ENCODE measurements around the gene ARL6IP5.

Gene ARL6IP5

GRCh38 chr3:69088063-69088462 is 3.3 kb downstream of the ARL6IP5 start:
- no CpG with 5 or more reads among the region's 2 CpGs for WGBS (ENCODE audit: extremely low coverage, insufficient coverage, insufficient read length)

GRCh38 chr3:69090021-69090420 is 5.3 kb downstream of the ARL6IP5 start:
- H2BK120ac ChIP-seq (ENCODE audit: insufficient read depth, low read length, poor library complexity) = no peak overlapping the region
- H3K4me1 ChIP-seq (ENCODE audit: control insufficient read depth in 1 of 2, insufficient read depth in 2 of 2, low read length in 2 of 2) = peaks cover 12 to 27% of the 10 kb centered on the region in 2 experiments
- no peaks in the 10 kb centered on the region for H3K36me3 ChIP-seq (ENCODE audit: control insufficient read depth in 1 of 2, insufficient read depth in 2 of 2, low read length in 2 of 2)
- H2AFZ ChIP-seq (ENCODE audit: insufficient read depth, low read length, poor library complexity) = no peak overlapping the region
- H3K14ac ChIP-seq (ENCODE audit: low read length) = no peak overlapping the region
- H4K91ac ChIP-seq (ENCODE audit: low read depth, low read length) = no peak overlapping the region
- H4K12ac ChIP-seq (ENCODE audit: low read depth, low read length) = no peak overlapping the region
- peak; percentile 48 to 92 for DNase-seq
- H3K4me3 ChIP-seq (ENCODE audit: low read depth, low read length) = no peak overlapping the region
- H3K4ac ChIP-seq (ENCODE audit: low read depth, low read length) = no peak overlapping the region
- H2BK12ac ChIP-seq (ENCODE audit: low read length) = no peak overlapping the region
- H4K8ac ChIP-seq (ENCODE audit: low read depth, low read length) = no peak overlapping the region
- H3K9me3 ChIP-seq (ENCODE audit: insufficient read depth, low read depth, low read length) = no peaks in the 10 kb centered on the region
- H3K27ac ChIP-seq (ENCODE audit: low read depth, low read length) = peak overlapping the region; percentile 22
- no peaks in the 10 kb centered on the region for H3K27me3 ChIP-seq (ENCODE audit: insufficient read depth, low read length)
- peaks cover 11% of the 10 kb centered on the region for H3K79me1 ChIP-seq (ENCODE audit: low read length)
- H3K9ac ChIP-seq (ENCODE audit: low read length) = no peak overlapping the region
- WGBS (ENCODE audit: extremely low coverage, insufficient coverage, insufficient read length) = no CpG with 5 or more reads among the region's 3 CpGs
- H3K79me2 ChIP-seq (ENCODE audit: control insufficient read depth, insufficient read depth, low read length, poor library complexity) = peaks cover 5% of the 10 kb centered on the region
- no peak overlapping the region for H3K4me2 ChIP-seq (ENCODE audit: low read length)
- H2BK5ac ChIP-seq (ENCODE audit: low read depth, low read length, poor library complexity) = no peak overlapping the region
- H3K23ac ChIP-seq (ENCODE audit: low read length) = no peak overlapping the region
- no peak overlapping the region for H2AK5ac ChIP-seq (ENCODE audit: low read length)
- H3K18ac ChIP-seq (ENCODE audit: low read length) = no peak overlapping the region

More at GRCh38 chr3:69088063-69088462, 3.3 kb downstream of the ARL6IP5 start:
- H3K4me3 ChIP-seq (ENCODE audit: low read depth, low read length) = no peak overlapping the region
- no peak overlapping the region for H2BK12ac ChIP-seq (ENCODE audit: low read length)
- H3K9ac ChIP-seq (ENCODE audit: low read length) = no peak overlapping the region
- no peak overlapping the region for H3K23ac ChIP-seq (ENCODE audit: low read length)
- H3K4me1 ChIP-seq (ENCODE audit: control insufficient read depth in 1 of 2, insufficient read depth in 2 of 2, low read length in 2 of 2) = peaks cover 12 to 32% of the 10 kb centered on the region in 2 experiments
- H3K27me3 ChIP-seq (ENCODE audit: insufficient read depth, low read length) = no peaks in the 10 kb centered on the region
- peak overlapping the region; percentile 8 for H3K18ac ChIP-seq (ENCODE audit: low read length)
- H2BK120ac ChIP-seq (ENCODE audit: insufficient read depth, low read length, poor library complexity) = no peak overlapping the region
- peak in 1 of 2 donors; percentile 55 for DNase-seq
- H2BK5ac ChIP-seq (ENCODE audit: low read depth, low read length, poor library complexity) = no peak overlapping the region
- no peaks in the 10 kb centered on the region for H3K36me3 ChIP-seq (ENCODE audit: control insufficient read depth in 1 of 2, insufficient read depth in 2 of 2, low read length in 2 of 2)
- H4K12ac ChIP-seq (ENCODE audit: low read depth, low read length) = no peak overlapping the region
- H2AK5ac ChIP-seq (ENCODE audit: low read length) = no peak overlapping the region
- no peak overlapping the region for H3K14ac ChIP-seq (ENCODE audit: low read length)
- H4K8ac ChIP-seq (ENCODE audit: low read depth, low read length) = no peak overlapping the region
- H3K79me1 ChIP-seq (ENCODE audit: low read length) = peaks cover 16% of the 10 kb centered on the region
- H4K91ac ChIP-seq (ENCODE audit: low read depth, low read length) = no peak overlapping the region
- H2AFZ ChIP-seq (ENCODE audit: insufficient read depth, low read length, poor library complexity) = no peak overlapping the region
- no peak overlapping the region for H3K27ac ChIP-seq (ENCODE audit: low read depth, low read length)
- no peaks in the 10 kb centered on the region for H3K9me3 ChIP-seq (ENCODE audit: insufficient read depth, low read depth, low read length)
- peaks cover 6% of the 10 kb centered on the region for H3K79me2 ChIP-seq (ENCODE audit: control insufficient read depth, insufficient read depth, low read length, poor library complexity)
- no peak overlapping the region for H3K4ac ChIP-seq (ENCODE audit: low read depth, low read length)
- H3K4me2 ChIP-seq (ENCODE audit: low read length) = no peak overlapping the region

- H3K79me1 ChIP-seq (ENCODE audit: low read length) = peaks cover 3% of the 10 kb centered on the region
- H3K27me3 ChIP-seq (ENCODE audit: insufficient read depth, low read length) = no peaks in the 10 kb centered on the region
- peak overlapping the region; percentile 24 for H3K27ac ChIP-seq (ENCODE audit: low read depth, low read length)
- H3K4me1 ChIP-seq (ENCODE audit: control insufficient read depth in 1 of 2, insufficient read depth in 2 of 2, low read length in 2 of 2) = peaks cover 10 to 20% of the 10 kb centered on the region in 2 experiments
- H3K14ac ChIP-seq (ENCODE audit: low read length) = peak overlapping the region; percentile 48
- H3K36me3 ChIP-seq (ENCODE audit: control insufficient read depth in 1 of 2, insufficient read depth in 2 of 2, low read length in 2 of 2) = no peaks in the 10 kb centered on the region
- no peak overlapping the region for H2AFZ ChIP-seq (ENCODE audit: insufficient read depth, low read length, poor library complexity)
- H2BK5ac ChIP-seq (ENCODE audit: low read depth, low read length, poor library complexity) = peak overlapping the region; percentile 52
- peak overlapping the region; percentile 12 for H4K91ac ChIP-seq (ENCODE audit: low read depth, low read length)
- no peak overlapping the region for H4K8ac ChIP-seq (ENCODE audit: low read depth, low read length)
- no peak overlapping the region for H3K4ac ChIP-seq (ENCODE audit: low read depth, low read length)
- H3K18ac ChIP-seq (ENCODE audit: low read length) = no peak overlapping the region
- H2AK5ac ChIP-seq (ENCODE audit: low read length) = peak overlapping the region; percentile 77
- no peak overlapping the region for H3K4me3 ChIP-seq (ENCODE audit: low read depth, low read length)
- no peak overlapping the region for H2BK120ac ChIP-seq (ENCODE audit: insufficient read depth, low read length, poor library complexity)
- no peak overlapping the region for H3K23ac ChIP-seq (ENCODE audit: low read length)
- H3K9ac ChIP-seq (ENCODE audit: low read length) = no peak overlapping the region
- no peak overlapping the region for H3K4me2 ChIP-seq (ENCODE audit: low read length)
- no peaks in the 10 kb centered on the region for H3K79me2 ChIP-seq (ENCODE audit: control insufficient read depth, insufficient read depth, low read length, poor library complexity)
- no peak for DNase-seq
- no peak overlapping the region for H4K12ac ChIP-seq (ENCODE audit: low read depth, low read length)
- peak overlapping the region; percentile 90 for H2BK12ac ChIP-seq (ENCODE audit: low read length)
- H3K9me3 ChIP-seq (ENCODE audit: insufficient read depth, low read depth, low read length) = no peaks in the 10 kb centered on the region
- WGBS (ENCODE audit: extremely low coverage, insufficient coverage, insufficient read length) = no CpG with 5 or more reads among the region's 5 CpGs
Measured at GRCh38 chr3:69091389-69092029, 6.8 kb downstream of the ARL6IP5 start.

DNA sequence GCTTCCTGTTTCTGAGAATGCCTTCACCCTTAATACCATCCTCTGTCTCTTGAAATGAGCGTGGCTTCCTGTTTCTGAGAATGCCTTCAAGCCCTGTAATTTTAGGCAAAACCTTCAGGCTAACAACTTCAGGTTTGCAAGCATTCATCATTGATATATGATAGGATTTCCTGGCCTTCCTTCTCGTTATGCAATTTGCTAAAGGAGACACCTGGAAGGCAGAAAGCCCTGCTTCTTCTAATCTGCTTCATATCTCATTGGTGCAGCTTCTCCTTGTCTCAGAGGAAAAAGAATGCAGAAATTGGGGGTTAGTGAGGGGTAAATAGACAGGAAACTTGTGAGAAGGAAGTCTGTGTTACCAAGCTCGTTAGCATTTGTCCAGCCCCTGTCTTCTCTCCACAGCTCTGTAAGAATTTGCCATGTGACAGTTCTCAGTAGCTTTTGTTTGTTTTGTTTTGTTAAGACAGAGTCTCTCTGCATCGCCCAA is 7.3 kb downstream of the ARL6IP5 start:
- no CpG with 5 or more reads among the region's 4 CpGs for WGBS (ENCODE audit: extremely low coverage, insufficient coverage, insufficient read length)
- DNase-seq = peak in 1 of 2 donors; percentile 85
- H4K91ac ChIP-seq (ENCODE audit: low read depth, low read length) = no peak overlapping the region
- H3K9me3 ChIP-seq (ENCODE audit: insufficient read depth, low read depth, low read length) = no peaks in the 10 kb centered on the region
- H3K14ac ChIP-seq (ENCODE audit: low read length) = no peak overlapping the region
- H4K12ac ChIP-seq (ENCODE audit: low read depth, low read length) = no peak overlapping the region
- H3K79me2 ChIP-seq (ENCODE audit: control insufficient read depth, insufficient read depth, low read length, poor library complexity) = no peaks in the 10 kb centered on the region
- no peaks in the 10 kb centered on the region for H3K27me3 ChIP-seq (ENCODE audit: insufficient read depth, low read length)
- H2BK5ac ChIP-seq (ENCODE audit: low read depth, low read length, poor library complexity) = no peak overlapping the region
- no peak overlapping the region for H3K4me3 ChIP-seq (ENCODE audit: low read depth, low read length)
- peaks cover under 1% of the 10 kb centered on the region for H3K79me1 ChIP-seq (ENCODE audit: low read length)
- H3K4me1 ChIP-seq (ENCODE audit: control insufficient read depth in 1 of 2, insufficient read depth in 2 of 2, low read length in 2 of 2) = peaks cover 8 to 18% of the 10 kb centered on the region in 2 experiments
- no peak overlapping the region for H2BK120ac ChIP-seq (ENCODE audit: insufficient read depth, low read length, poor library complexity)
- H3K4me2 ChIP-seq (ENCODE audit: low read length) = peak overlapping the region; percentile 29
- no peak overlapping the region for H2AK5ac ChIP-seq (ENCODE audit: low read length)
- H3K36me3 ChIP-seq (ENCODE audit: control insufficient read depth in 1 of 2, insufficient read depth in 2 of 2, low read length in 2 of 2) = no peaks in the 10 kb centered on the region
- H2AFZ ChIP-seq (ENCODE audit: insufficient read depth, low read length, poor library complexity) = no peak overlapping the region
- H3K4ac ChIP-seq (ENCODE audit: low read depth, low read length) = no peak overlapping the region
- peak overlapping the region; percentile 24 for H3K27ac ChIP-seq (ENCODE audit: low read depth, low read length)
- H2BK12ac ChIP-seq (ENCODE audit: low read length) = no peak overlapping the region
- no peak overlapping the region for H3K23ac ChIP-seq (ENCODE audit: low read length)
- no peak overlapping the region for H3K9ac ChIP-seq (ENCODE audit: low read length)
- H3K18ac ChIP-seq (ENCODE audit: low read length) = no peak overlapping the region
- no peak overlapping the region for H4K8ac ChIP-seq (ENCODE audit: low read depth, low read length)

All from trophoblast cell (in vitro differentiated cells and primary cell).